Measurements from ENCODE around the gene EFCAB5. TPM values are rescaled to one million over a fixed set of nuclear protein-coding genes. Genes with fewer than 3 reads are reported as not detected.

EFCAB5 gene
- total and polyA plus RNA-seq, 2 of the 13 experiments (the other 11 are each of a cell fraction or from before 2014, with no cell fraction given), result 0.15 TPM; not detected in 1

GRCh38 chr17:29929533-29930408 lies 11.7 kb upstream of the EFCAB5 start, which contains the start of gene SSH2 (continued):
- no peak for TF ChIP-seq HMGXB3 (CRISPR knock-in tag; IDR thresholded peaks at IDR 0.05; ENCODE audit: borderline replicate concordance)
- TF ChIP-seq ZNF383 (CRISPR knock-in tag; IDR thresholded peaks at IDR 0.05; ENCODE audit: borderline replicate concordance), result no peak
- TF ChIP-seq ZNF33B (CRISPR knock-in tag; IDR thresholded peaks at IDR 0.05), result peak; percentile 42; the same call in 1 of the 2 replicates
- peak; percentile 34; the same call in 1 of the 2 replicates for TF ChIP-seq POLR2AphosphoS5 (IDR thresholded peaks at IDR 0.05; ENCODE audit: low read depth, low read length)
- no peak for TF ChIP-seq ZSCAN12 (CRISPR knock-in tag; IDR thresholded peaks at IDR 0.05)
- TF ChIP-seq ZNF326 (CRISPR knock-in tag; IDR thresholded peaks at IDR 0.05; ENCODE audit: borderline replicate concordance), result no peak
- no peak for TF ChIP-seq ZNF577 (CRISPR knock-in tag; IDR thresholded peaks at IDR 0.05; ENCODE audit: borderline replicate concordance, low read depth)
- TF ChIP-seq ZBTB8A (CRISPR knock-in tag; IDR thresholded peaks at IDR 0.05; ENCODE audit: borderline replicate concordance, low read depth), result no peak
- TF ChIP-seq MXD4 (CRISPR knock-in tag; IDR thresholded peaks at IDR 0.05), result no peak; the same call in 1 of the 2 replicates
- TF ChIP-seq SIN3A (IDR thresholded peaks at IDR 0.05; ENCODE audit: borderline replicate concordance, low read depth, low read length), result peak; percentile 83; the same call in 1 of the 2 replicates
- no peak for TF ChIP-seq ZFP37 (CRISPR knock-in tag; IDR thresholded peaks at IDR 0.05; ENCODE audit: borderline replicate concordance)
- no peak for TF ChIP-seq KLF9 (CRISPR knock-in tag; IDR thresholded peaks at IDR 0.05; ENCODE audit: low read depth)
- TF ChIP-seq NONO (IDR thresholded peaks at IDR 0.05), result no peak
- TF ChIP-seq NONO (CRISPR knock-in tag; conservative IDR thresholded peaks at IDR 0.05), result peak; percentile 54
- TF ChIP-seq ZBTB39 (CRISPR knock-in tag; IDR thresholded peaks at IDR 0.05), result no peak
- TF ChIP-seq CREBL2 (CRISPR knock-in tag; IDR thresholded peaks at IDR 0.05; ENCODE audit: borderline replicate concordance), result 0 out of 2 replicates have a peak, but pooled peaks have one; percentile 21
- TF ChIP-seq TEF (CRISPR knock-in tag; IDR thresholded peaks at IDR 0.05), result no peak
- no peak; the same call in 1 of the 2 replicates for TF ChIP-seq ZNF558 (CRISPR knock-in tag; IDR thresholded peaks at IDR 0.05; ENCODE audit: borderline replicate concordance)
- peak; percentile 58 for TF ChIP-seq ZFP91 (CRISPR knock-in tag; IDR thresholded peaks at IDR 0.05; ENCODE audit: borderline replicate concordance)
- no peak for TF ChIP-seq MBNL3 (CRISPR knock-in tag; conservative IDR thresholded peaks at IDR 0.05)
